GM19455 (cell line): ENCODE data around the gene COPZ1.
"Not testable (repeated sequence)": the region's sequence is repeated elsewhere in the genome, so short reads cannot be mapped to it uniquely, and the experiment has no call there.

ENCODE experiments used
- ATAC-seq: cut with Tn5 transposase; IDR thresholded peaks from one replicate; pipeline ENCODE4 v1.9.1; 2021; ENCODE audit not compliant: unreplicated experiment

The COPZ1 gene

DNA sequence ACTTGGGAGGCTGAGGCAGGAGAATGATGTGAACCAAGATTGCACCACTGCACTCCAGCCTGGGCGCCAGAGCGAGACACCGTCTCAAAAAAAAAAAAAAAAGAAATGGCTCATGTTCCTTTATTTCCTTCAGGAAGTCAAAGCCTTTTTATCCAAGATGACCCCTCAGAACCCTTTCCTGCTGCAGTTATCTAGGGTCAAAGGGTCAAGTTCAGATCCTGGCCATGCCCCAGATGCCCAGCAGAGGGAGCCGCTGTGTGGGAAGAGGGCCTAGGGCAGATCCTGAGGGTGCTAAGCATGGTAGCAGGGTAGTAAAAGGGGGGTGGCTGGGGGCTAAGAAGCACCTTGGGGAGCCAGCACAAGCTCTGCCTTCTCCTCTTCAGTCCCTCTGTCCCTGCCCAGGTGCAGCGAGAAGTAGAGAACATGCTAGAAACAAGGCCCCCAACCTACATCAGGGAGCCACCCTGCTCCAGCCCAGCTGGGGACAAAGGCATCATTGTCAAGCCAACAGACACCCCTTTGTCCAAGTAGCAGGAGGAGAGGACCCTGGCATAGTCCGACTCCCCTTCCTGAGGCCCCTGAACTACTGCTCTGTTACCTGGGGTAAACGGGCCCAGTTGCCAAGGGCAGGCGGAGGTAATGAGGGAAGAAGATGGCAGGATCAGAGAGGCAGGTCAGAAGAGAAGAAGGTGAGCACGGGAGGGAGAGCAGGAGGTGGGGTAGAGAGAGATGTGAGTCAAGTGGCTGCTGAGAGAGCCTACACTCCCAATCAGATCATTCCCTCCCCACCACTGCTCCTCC lies 30.6 kb upstream of the COPZ1 start:
- peak; percentile 73 for ATAC-seq

- no peak for ATAC-seq
Measured at GRCh38 chr12:54294953-54295566, 29.9 kb upstream of the COPZ1 start.

- no peak for ATAC-seq
Measured at GRCh38 chr12:54296393-54297099, 28.4 kb upstream of the COPZ1 start.

GRCh38 chr12:54298904-54299303 lies 26.0 kb upstream of the COPZ1 start:
- no peak for ATAC-seq

GRCh38 chr12:54299515-54300224 lies 25.3 kb upstream of the COPZ1 start:
- no peak for ATAC-seq

DNA sequence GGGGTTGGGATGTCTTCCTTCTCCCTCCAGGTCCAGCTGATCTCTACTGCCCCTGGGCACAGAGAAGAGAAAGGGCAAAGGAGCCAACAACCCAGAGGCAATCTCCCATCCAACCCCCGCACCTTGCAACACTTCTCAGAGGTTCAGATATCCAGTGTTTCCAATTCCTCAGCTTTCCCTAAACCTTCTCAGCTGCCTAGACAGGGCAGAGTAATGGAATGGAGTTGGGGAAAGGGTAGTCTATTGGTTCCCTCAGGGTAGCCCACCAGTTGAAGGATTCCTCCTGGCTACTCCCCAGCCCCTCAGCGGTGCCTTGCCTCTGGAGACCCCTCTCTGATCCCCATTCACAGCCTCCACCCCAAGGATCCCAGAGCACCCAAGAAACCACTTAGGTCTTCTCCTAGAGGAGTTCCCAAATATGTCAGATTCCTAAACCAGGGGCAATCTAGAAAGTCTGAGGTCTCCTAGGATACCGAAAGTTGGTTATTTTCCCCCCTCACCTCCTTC lies 24.7 kb upstream of the COPZ1 start:
- ATAC-seq = no peak

DNA sequence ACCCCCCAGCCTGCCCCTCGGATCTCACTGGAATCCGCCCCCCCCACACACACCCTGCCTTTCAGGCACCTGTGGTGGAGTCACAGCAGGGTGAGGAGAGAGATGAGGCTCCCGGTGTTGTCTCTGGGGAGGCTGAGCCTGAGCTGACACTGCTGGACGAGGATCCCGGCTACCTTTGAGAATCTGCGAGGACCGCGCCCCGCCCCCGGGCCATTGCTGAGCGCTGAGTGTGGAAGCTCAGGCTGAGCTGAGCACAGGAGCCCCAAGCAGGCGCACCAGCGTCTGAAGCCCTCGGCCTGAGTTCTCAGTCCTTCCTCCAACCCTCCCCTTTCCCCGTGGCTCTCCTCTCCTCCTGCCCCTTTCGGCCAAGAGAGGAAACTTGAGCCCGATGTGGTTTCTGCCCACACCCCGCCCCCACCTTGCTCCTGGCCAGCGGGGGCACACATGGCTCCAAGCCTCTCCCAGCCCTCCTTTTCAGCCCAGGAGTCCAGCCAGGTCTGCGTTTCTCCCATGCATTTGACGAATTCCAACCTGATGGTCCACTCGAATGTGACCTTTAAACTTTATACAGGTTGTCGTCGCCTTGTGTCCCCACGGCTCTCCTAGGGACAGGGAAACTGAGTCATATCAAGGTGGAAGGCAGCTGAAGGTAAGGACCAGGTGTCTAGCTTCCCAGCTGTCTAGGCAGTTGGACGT lies 24.1 kb upstream of the COPZ1 start, which contains the start of gene NFE2:
NFE2 (minus strand) TSS at position 284 of the 696 bp plus-strand sequence. CDS start 5,767 bp downstream, outside the sequence.
- ATAC-seq = no peak

- ATAC-seq = no peak
Measured at GRCh38 chr12:54301428-54302048, 23.4 kb upstream of the COPZ1 start.

DNA sequence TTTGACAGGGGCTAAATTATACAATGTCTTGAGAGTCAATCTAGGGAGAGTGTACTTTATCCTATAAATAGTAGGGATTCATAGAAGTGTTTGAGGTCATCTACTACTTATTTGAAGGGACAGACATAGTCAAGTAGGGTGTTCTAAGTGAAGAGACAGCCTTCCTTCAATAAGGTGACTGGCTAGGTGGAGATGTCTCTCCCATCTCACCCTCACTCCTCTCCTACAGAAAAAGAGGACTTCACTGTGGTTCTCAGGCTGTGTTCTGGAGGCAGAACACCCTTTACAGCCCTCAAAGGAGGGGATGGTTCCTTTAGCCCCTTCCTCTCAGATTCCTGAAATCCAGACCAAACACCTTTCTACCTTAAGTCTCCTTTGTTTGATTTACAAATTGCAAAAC lies 21.3 kb upstream of the COPZ1 start:
- no peak for ATAC-seq

GRCh38 chr12:54304187-54304810 lies 20.6 kb upstream of the COPZ1 start:
- ATAC-seq = no peak

DNA sequence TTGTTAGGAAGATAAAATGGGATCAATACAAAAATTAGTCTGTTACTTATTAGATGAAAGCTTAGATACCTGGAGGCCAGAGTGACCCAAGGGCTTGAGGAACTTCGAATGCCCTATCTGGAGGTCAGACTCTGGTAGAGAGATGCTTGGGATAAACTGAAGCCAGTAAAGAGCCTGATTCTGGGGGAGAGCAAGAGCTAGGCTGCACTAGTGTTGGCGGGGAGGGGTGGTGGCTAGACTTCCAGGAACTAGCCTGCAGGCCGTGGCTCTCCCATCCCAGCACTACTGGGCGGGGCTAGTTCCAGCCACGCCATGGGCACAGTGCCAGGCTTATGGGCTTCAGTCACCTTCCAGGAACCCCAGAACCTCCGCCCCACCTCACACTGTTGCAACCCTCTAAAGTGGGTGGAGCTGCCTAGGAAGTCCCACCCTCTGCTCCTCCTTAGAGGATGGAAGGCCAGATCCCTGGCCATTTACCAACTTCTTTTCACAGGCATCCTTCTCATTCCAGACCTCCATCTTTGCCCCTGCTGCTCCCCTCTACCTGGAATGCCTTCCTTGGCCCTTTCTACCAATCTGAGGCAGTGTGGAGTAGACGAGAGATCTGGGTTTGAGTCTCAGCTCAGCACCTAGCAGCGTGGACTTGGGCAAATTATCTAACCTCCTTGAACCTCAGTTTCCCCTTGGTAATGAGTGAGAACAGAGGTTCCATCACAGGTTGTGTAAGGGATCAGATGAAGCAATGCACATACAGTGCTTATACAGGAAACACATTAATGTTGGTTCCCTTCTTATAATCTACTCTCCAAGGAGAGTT lies 17.8 kb upstream of the COPZ1 start:
- ATAC-seq = no peak

DNA sequence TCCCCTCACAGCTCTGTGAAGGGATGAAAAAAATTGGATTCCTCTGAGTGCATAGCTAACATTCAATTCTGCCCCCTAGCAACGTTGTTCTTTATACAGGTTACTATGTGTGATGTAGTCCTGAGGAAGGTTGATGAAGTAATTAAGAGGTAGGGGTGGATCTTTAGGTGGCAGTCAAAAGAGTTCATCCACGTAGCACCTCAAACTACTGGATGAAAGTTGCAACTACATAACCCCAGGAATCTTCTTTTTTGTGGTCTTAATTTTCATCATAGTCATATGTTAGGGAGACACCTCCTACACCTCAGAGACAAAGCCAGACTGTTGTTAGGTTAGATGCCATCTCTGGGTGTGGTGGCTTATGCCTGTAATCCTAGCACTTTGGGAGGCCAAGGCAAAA lies 13.9 kb upstream of the COPZ1 start:
- no peak for ATAC-seq

- not testable (repeated sequence) for ATAC-seq
Measured at GRCh38 chr12:54312309-54312708, 12.6 kb upstream of the COPZ1 start.

- ATAC-seq = no peak
Measured at GRCh38 chr12:54321363-54321762, 3.6 kb upstream of the COPZ1 start.

- ATAC-seq = not testable (repeated sequence)
Measured at GRCh38 chr12:54325442-54326109, 645 bp downstream of the COPZ1 start.

DNA sequence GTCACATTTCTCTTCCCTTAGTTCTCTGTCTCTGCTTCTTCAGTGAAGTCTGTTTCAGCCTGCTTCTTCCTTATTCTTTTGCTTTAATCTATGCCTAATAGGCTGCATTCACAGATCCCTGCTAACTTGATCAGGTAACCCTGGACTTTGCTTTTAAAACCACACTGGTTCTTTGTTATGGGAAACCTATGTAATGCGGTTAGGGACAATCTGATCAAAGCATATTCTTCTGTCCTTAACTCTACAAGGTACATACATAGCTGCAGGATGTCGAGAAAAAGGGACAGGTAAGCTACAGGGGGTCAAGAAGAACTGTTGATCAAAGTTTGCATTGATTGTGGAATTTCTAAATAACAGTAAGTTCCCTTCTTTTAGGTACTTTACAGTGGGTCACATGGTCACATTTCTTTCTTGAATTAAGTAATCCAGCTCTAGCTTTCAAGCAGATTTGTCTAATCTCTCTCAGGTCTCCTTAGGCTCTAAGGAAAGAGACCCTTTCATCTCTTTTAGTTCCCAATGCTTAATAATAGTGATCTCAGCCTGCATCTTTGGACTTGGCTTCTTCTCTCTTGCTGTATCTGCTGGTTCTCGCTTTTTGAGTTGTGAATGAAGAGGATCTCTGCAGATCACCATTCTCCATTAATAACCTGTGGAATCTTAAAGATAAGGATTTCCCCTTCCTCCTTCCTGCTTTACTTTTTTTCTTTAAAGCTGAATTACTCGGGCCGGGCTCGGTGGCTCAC lies 3.8 kb downstream of the COPZ1 start:
- ATAC-seq = no peak

DNA sequence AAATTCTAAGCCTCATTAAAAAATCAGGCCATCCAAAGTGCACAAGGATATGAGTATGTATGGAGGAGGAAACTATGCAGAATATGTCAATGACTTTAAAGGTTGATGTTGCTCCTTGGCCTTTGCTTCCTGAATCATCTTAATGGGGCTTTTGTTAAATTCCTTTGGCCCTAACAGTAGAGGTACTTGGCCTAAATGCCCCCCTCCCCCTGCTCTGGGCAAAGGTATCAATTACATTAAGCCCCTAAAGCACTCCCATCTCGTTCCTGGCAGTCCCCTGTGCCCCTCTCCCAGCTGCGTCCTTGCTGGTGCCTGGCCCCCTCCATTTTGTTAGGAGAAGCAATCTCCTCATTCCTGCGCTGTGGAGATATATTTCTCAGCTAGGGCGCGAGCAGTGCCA lies 4.8 kb downstream of the COPZ1 start:
- ATAC-seq = no peak
